GM18508 (cell line): Measurements from ENCODE around the gene WDR75.
"Not testable (repeated sequence)": the region's sequence is repeated elsewhere in the genome, so short reads cannot be mapped to it uniquely, and the experiment has no call there.

Experiments used
- ATAC-seq: cut with Tn5 transposase; IDR thresholded peaks from one replicate; pipeline ENCODE4 v1.9.1; 2021; ENCODE audit warnings: moderate number of reproducible peaks; ENCODE audit not compliant: insufficient read depth, unreplicated experiment

The WDR75 gene

GRCh38 chr2:189440947-189441708 lies at the start of gene WDR75:
Gene WDR75 (plus strand): TSS chr2:189441474. CDS start chr2:189441493, 19 bp downstream.
- peak; percentile 80 for ATAC-seq

GRCh38 chr2:189393440-189394111 lies 47.7 kb upstream of the WDR75 start:
- ATAC-seq = no peak

- ATAC-seq = no peak
Measured at GRCh38 chr2:189394525-189394924, 46.7 kb upstream of the WDR75 start.

GRCh38 chr2:189402932-189403331 lies 38.3 kb upstream of the WDR75 start:
- ATAC-seq = no peak

- ATAC-seq = no peak
Measured at GRCh38 chr2:189406586-189407233, 34.6 kb upstream of the WDR75 start.

GRCh38 chr2:189407281-189408209 lies 33.7 kb upstream of the WDR75 start:
- no peak for ATAC-seq

GRCh38 chr2:189408294-189408693 lies 33.0 kb upstream of the WDR75 start:
- no peak for ATAC-seq

- no peak for ATAC-seq
Measured at GRCh38 chr2:189409131-189409530, 32.1 kb upstream of the WDR75 start.

GRCh38 chr2:189409647-189410046 lies 31.6 kb upstream of the WDR75 start:
- ATAC-seq = no peak

- ATAC-seq = no peak
Measured at GRCh38 chr2:189411860-189412259, 29.4 kb upstream of the WDR75 start.

- no peak for ATAC-seq
Measured at GRCh38 chr2:189412330-189412953, 28.8 kb upstream of the WDR75 start.

- no peak for ATAC-seq
Measured at GRCh38 chr2:189413249-189413648, 28.0 kb upstream of the WDR75 start.

- ATAC-seq = no peak
Measured at GRCh38 chr2:189421644-189422043, 19.6 kb upstream of the WDR75 start.

- no peak for ATAC-seq
Measured at GRCh38 chr2:189424961-189425360, 16.3 kb upstream of the WDR75 start.

GRCh38 chr2:189425676-189426075 lies 15.6 kb upstream of the WDR75 start:
- ATAC-seq = no peak

GRCh38 chr2:189426886-189427285 lies 14.4 kb upstream of the WDR75 start:
- no peak for ATAC-seq

GRCh38 chr2:189427872-189428271 lies 13.4 kb upstream of the WDR75 start:
- no peak for ATAC-seq

GRCh38 chr2:189430448-189430847 lies 10.8 kb upstream of the WDR75 start:
- not testable (repeated sequence) for ATAC-seq

- not testable (repeated sequence) for ATAC-seq
Measured at GRCh38 chr2:189435803-189436202, 5.5 kb upstream of the WDR75 start.

GRCh38 chr2:189437926-189438325 lies 3.3 kb upstream of the WDR75 start:
- ATAC-seq = no peak
